SK-N-MC (cell line): Measurements from ENCODE around the gene TCAF2.
"Not testable (repeated sequence)": the region's sequence is repeated elsewhere in the genome, so short reads cannot be mapped to it uniquely, and the experiment has no call there.

Experiments used
- EZH2 ChIP-seq: fragments of 200-600 bp; sonication (generic); IDR thresholded peaks from one replicate; pipeline ENCODE4 v1.6.1; 2017; ENCODE audit warnings: antibody characterized with exemption
- POLR2AphosphoS5 ChIP-seq: IDR thresholded peaks from 2 replicates; pipeline ENCODE4 v1.6.1; 2012; ENCODE audit warnings: mild to moderate bottlenecking, low read depth, low read length, borderline replicate concordance

GRCh38 chr7:143635364-143636240 is 14.8 kb downstream of the TCAF2 start:
- TF ChIP-seq POLR2AphosphoS5, EZH2: not testable (repeated sequence)
